ENCODE measurements around the gene RANBP17.

Gene RANBP17

DNA sequence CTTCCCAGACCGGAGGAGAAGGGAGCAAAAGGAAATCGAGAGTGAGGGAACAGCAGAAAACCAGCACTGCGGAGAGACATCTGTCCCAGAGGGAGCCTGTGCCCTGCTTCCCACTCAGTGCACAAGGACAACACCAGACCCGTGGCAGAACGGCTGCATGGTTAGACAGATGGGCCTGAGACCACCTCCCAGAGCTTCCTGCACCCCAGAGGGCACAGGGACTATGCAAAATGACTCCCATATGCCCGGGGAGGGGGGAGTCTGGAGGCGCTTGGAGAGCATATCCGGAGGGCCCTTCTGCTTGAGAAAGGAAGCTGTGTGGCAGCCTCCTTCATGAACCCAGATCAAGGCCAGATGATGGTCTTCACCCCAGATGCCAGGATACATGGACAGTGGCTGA is 473.8 kb downstream of the RANBP17 start:
- TF ChIP-seq, protein P1, sequence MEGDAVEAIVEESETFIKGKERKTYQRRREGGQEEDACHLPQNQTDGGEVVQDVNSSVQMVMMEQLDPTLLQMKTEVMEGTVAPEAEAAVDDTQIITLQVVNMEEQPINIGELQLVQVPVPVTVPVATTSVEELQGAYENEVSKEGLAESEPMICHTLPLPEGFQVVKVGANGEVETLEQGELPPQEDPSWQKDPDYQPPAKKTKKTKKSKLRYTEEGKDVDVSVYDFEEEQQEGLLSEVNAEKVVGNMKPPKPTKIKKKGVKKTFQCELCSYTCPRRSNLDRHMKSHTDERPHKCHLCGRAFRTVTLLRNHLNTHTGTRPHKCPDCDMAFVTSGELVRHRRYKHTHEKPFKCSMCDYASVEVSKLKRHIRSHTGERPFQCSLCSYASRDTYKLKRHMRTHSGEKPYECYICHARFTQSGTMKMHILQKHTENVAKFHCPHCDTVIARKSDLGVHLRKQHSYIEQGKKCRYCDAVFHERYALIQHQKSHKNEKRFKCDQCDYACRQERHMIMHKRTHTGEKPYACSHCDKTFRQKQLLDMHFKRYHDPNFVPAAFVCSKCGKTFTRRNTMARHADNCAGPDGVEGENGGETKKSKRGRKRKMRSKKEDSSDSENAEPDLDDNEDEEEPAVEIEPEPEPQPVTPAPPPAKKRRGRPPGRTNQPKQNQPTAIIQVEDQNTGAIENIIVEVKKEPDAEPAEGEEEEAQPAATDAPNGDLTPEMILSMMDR (IDR thresholded peaks at IDR 0.05; ENCODE audit: low read depth, low read length, missing control alignments) = no peak
- H3K4me3 ChIP-seq (ENCODE audit: low read depth, low read length) = no peak overlapping the region
- DNase-seq (ENCODE audit: low read depth) = no peak
- in situ Hi-C loops (cut with HindIII; ENCODE audit: low sequenced_read_pairs) = loop anchor here (5.0 kb wide), 1 partner anchor 63 kb away; no protein-coding TSS in a partner anchor

DNA sequence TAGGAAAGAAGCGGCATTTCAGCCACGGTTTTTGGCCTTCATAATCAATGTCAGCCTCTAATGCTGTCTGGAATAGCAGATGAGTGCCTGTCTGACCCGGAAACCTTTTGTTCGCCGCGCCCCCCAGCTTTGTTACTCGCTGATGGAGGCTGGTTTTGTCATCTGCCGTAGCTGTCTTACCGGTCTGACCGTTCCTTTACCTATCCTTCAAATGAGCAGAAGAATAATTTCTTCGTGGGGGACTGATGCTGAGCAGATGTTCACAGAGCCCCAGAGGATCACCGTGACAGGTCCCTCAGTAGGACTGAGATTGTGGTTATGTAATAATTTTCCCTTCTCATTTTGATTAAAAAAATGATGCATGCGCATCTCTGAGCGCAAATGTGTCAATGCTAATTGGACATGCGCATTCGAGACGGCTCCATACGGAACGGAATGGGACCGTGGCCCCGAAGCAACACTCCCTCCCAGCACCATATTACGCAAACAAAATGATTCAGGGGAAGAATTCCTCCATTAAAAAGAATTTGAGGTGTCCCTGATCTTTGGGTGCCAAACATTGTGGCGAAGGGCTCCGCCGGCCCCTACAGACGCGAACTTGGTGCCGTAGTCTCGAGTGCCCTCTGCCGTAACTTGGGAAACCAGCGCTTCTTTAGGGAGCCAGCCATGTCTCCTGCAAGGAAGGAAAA is 474.8 kb downstream of the RANBP17 start:
- TF ChIP-seq, protein P1 (IDR thresholded peaks at IDR 0.05; ENCODE audit: low read depth, low read length, missing control alignments) = peak; percentile 84
- DNase-seq (ENCODE audit: low read depth) = peak; percentile 34
- in situ Hi-C loops (cut with HindIII; ENCODE audit: low sequenced_read_pairs) = loop anchor here (5.0 kb wide), 1 partner anchor 64 kb away; no protein-coding TSS in a partner anchor
- peak overlapping the region; percentile 50 for H3K4me3 ChIP-seq (ENCODE audit: low read depth, low read length)

DNA sequence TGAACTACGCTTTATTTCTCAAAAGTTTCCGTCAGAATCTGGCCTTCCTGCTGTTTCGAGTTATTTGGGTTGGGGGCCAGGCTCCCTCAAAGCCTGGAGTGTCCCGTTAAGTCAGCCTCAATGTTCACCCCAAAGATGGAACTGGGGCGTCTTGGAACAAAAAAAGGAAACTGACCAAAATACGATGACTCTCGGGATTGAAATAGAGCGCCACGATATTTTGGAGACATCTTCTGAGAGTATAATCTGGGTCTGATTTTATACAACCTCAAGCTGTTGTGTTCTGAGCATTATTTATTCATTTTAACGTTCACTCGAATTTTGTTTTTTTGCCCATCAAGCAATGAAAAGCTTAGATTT is 475.4 kb downstream of the RANBP17 start:
- TF ChIP-seq, protein P1 (IDR thresholded peaks at IDR 0.05; ENCODE audit: low read depth, low read length, missing control alignments) = no peak
- no peak for DNase-seq (ENCODE audit: low read depth)
- peak overlapping the region; percentile 50 for H3K4me3 ChIP-seq (ENCODE audit: low read depth, low read length)
- in situ Hi-C loops (cut with HindIII; ENCODE audit: low sequenced_read_pairs) = loop anchor here (5.0 kb wide), 1 partner anchor 65 kb away; no protein-coding TSS in a partner anchor

DNA sequence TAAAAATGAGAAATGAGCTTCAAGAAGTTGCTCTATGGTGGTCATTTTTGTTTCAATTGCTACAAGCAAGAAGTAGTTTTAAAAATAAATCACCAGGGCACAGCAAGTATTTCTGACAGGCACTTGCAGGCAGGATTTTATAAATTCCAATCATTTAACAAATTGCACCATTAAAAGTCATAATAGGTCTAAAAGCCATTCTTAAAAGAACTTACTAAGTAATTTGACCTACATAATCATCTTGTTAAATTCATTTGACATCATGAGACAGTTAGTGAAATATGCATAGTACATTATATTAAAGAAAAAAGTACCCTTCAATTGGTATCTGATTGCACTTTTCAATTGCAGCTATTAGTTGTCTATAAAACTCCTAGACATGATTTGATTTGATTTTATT is 478.2 kb downstream of the RANBP17 start:
- TF ChIP-seq, protein P1 (IDR thresholded peaks at IDR 0.05; ENCODE audit: low read depth, low read length, missing control alignments) = no peak
- DNase-seq (ENCODE audit: low read depth) = no peak
- no peak overlapping the region for H3K4me3 ChIP-seq (ENCODE audit: low read depth, low read length)
- in situ Hi-C loops (cut with HindIII; ENCODE audit: low sequenced_read_pairs) = no loop called here

DNA sequence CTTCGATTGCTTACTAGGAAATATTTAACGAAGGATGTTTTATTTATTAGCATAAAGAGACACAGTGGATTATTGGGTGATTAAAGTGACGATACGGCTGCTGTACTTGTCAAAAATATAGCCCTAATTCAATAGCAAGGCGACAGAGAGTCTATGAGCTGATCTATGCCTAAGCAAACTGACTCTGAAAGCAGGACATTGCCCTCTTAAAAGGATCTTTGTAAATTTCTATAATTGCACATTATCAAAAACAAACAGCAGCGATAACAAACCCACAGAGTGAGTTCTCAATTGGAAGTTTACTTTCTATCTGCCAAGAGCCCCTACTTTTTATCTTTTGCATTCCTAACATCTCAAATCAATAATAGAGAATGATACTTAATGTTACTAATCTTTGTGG is 478.7 kb downstream of the RANBP17 start:
- TF ChIP-seq, protein P1 (IDR thresholded peaks at IDR 0.05; ENCODE audit: low read depth, low read length, missing control alignments) = no peak
- in situ Hi-C loops (cut with HindIII; ENCODE audit: low sequenced_read_pairs) = no loop called here
- DNase-seq (ENCODE audit: low read depth) = no peak
- H3K4me3 ChIP-seq (ENCODE audit: low read depth, low read length) = no peak overlapping the region

DNA sequence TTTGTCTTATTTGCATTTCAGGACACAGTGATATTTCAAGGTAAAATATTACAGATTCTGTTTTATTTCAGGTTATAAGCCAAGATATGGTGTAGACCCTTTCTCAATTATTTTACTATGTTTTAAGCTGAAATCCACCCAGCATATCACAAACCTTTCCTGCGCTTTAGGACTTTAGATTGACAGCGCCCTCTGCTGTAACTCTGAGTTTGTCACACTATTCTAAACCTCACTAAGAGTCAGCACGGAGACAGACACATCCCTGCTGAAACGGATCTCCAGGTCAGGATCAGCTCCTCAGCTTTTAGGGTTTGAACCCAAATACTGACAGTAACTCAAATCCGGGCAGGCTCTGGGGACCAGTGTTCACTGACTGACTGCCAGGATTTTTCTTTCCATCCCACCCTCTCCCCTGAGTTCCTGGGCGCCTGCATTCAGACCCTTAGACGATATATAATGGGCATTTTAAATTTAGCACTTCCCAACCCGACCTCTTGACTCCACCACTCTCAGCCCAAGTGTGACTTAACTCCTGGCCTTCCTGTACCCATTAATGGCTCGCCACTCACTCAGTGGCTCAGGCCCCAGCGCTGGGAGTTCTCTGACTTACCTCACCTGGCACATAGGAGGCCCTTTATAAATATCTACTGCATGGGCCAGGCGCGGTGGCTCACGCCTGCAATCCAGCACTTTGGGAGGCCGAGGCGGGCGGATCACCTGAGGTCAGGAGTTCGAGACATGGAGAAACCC is 480.7 kb downstream of the RANBP17 start:
- TF ChIP-seq, protein P1 (IDR thresholded peaks at IDR 0.05; ENCODE audit: low read depth, low read length, missing control alignments) = peak; percentile 78
- in situ Hi-C loops (cut with HindIII; ENCODE audit: low sequenced_read_pairs) = no loop called here

More for the DNA sequence above, 480.7 kb downstream of the RANBP17 start:
- H3K4me3 ChIP-seq (ENCODE audit: low read depth, low read length) = no peak overlapping the region
- peak; percentile 52 for DNase-seq (ENCODE audit: low read depth)

All from astrocyte of the cerebellum (primary cell).